Kidney (tissue), 14 donors: ENCODE results near the gene HNRNPLL. TPM values are rescaled to one million over a fixed set of nuclear protein-coding genes. Genes with fewer than 3 reads are reported as not detected.

ENCODE experiments used
- DNase-seq, 5 donors: peaks; one replicate each; pipeline ENCODE4 v3.0.0-alpha.2; 2013 to 2020
- FAIRE-seq: peaks from 2 replicates; lab custom pipeline; 2012; peaks lifted over from hg19 to GRCh38; lab: Jason Lieb, UNC
- H3K27ac ChIP-seq, 2 donors: one replicate each; pipeline ENCODE4 v1.7.0; 2013; ENCODE audit warnings: low read depth in 2 of 2, low read length in 2 of 2, inconsistent platforms in 1 of 2
- H3K27me3 ChIP-seq: one replicate; pipeline ENCODE4 v1.7.1; 2013; ENCODE audit warnings: low read length, inconsistent platforms; ENCODE audit not compliant: control insufficient read depth, insufficient read depth
- H3K36me3 ChIP-seq, 3 donors: one replicate each; pipeline versions ENCODE4 v1.7.0 to v1.7.1; 2013; ENCODE audit warnings: low read length in 3 of 3, control low read depth in 1 of 3, inconsistent platforms in 1 of 3; ENCODE audit not compliant: insufficient read depth in 3 of 3, control insufficient read depth in 2 of 3
- H3K4me1 ChIP-seq, 3 donors: one replicate each; pipeline versions ENCODE4 v1.7.0 to v1.7.1; 2013; ENCODE audit warnings: low read length in 3 of 3, inconsistent platforms in 1 of 3, low read depth in 1 of 3; ENCODE audit not compliant: control insufficient read depth in 2 of 3, insufficient read depth in 2 of 3
- H3K4me3 ChIP-seq, 3 donors: one replicate each; pipeline versions ENCODE4 v1.7.0 to v1.8.1; 2013; ENCODE audit warnings: low read length in 3 of 3, control low read depth in 1 of 3, inconsistent platforms in 1 of 3
- H3K9ac ChIP-seq, 3 donors: one replicate each; pipeline versions ENCODE4 v1.7.0 to v1.7.1; 2013; ENCODE audit warnings: low read length in 3 of 3, control low read depth in 1 of 3, inconsistent platforms in 1 of 3
- H3K9me3 ChIP-seq, 3 donors: one replicate each; pipeline versions ENCODE4 v1.7.0 to v1.7.1; 2013; ENCODE audit warnings: low read length in 3 of 3, control low read depth in 1 of 3, inconsistent platforms in 1 of 3; ENCODE audit not compliant: control insufficient read depth in 2 of 3, insufficient read depth in 1 of 3
- intact Hi-C: fragments of 100-400 bp; cut with DNase I; formaldehyde crosslinking; loops from one replicate; pipeline ENCODE4 v1.11.1; 2022
- polyA plus RNA-seq: library from polyadenylated mRNA; stranded (reverse); fragments of 350-450 nt; fragmentation: Illumina TruSeq; extraction: RNeasy Lipid Tissue Mini Kit (QIAGEN cat#74804); gene quantifications from one replicate; pipeline ENCODE4 v1.2.3, GENCODE V29; 2014; ENCODE audit warnings: low read depth, low replicate concordance; ENCODE audit not compliant: insufficient read depth
- total RNA-seq: library from RNA; stranded (reverse); fragmentation: NEBNext Ultra II Directional; extraction: Animal tissue kit (Norgen Biotek cat#: 25700); gene quantifications from one replicate; pipeline ENCODE4 v1.2.1, GENCODE V29; 2021
- TF ChIP-seq, protein P1 (sequence below): IDR thresholded peaks from 3 replicates; pipeline ENCODE4 v1.5.1; 2012; ENCODE audit warnings: mild to moderate bottlenecking, moderate library complexity, borderline replicate concordance; ENCODE audit not compliant: insufficient read depth; ENCODE audit errors: extremely low read depth
- donor health status: control.
- donor health status: control.
- donor health status: control.
- donor health status: control.
- donor health status: control.
- donor health status: DM: yes; HTN: yes; CAD: no.
- donor health status: Normal renal cell carcinoma (clear cell type).

The HNRNPLL gene
- total and polyA plus RNA-seq, 2 donors from 2014 or later = 15.5 to 51.0 TPM

- no peaks in the 10 kb centered on the region for H3K36me3 ChIP-seq
- TF ChIP-seq, protein P1, sequence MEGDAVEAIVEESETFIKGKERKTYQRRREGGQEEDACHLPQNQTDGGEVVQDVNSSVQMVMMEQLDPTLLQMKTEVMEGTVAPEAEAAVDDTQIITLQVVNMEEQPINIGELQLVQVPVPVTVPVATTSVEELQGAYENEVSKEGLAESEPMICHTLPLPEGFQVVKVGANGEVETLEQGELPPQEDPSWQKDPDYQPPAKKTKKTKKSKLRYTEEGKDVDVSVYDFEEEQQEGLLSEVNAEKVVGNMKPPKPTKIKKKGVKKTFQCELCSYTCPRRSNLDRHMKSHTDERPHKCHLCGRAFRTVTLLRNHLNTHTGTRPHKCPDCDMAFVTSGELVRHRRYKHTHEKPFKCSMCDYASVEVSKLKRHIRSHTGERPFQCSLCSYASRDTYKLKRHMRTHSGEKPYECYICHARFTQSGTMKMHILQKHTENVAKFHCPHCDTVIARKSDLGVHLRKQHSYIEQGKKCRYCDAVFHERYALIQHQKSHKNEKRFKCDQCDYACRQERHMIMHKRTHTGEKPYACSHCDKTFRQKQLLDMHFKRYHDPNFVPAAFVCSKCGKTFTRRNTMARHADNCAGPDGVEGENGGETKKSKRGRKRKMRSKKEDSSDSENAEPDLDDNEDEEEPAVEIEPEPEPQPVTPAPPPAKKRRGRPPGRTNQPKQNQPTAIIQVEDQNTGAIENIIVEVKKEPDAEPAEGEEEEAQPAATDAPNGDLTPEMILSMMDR = no peak
- H3K4me1 ChIP-seq = no peaks in the 10 kb centered on the region
- H3K27me3 ChIP-seq = no peaks in the 10 kb centered on the region
- no peaks in the 10 kb centered on the region for H3K9me3 ChIP-seq
- H3K9ac ChIP-seq = no peak overlapping the region
- no peak for DNase-seq
- FAIRE-seq = no peak
- H3K4me3 ChIP-seq = no peak overlapping the region
- no peak overlapping the region for H3K27ac ChIP-seq
- intact Hi-C loops = no loop called here
These were observed 33.3 kb upstream of the HNRNPLL start for GRCh38 chr2:38636069-38636468.

DNA sequence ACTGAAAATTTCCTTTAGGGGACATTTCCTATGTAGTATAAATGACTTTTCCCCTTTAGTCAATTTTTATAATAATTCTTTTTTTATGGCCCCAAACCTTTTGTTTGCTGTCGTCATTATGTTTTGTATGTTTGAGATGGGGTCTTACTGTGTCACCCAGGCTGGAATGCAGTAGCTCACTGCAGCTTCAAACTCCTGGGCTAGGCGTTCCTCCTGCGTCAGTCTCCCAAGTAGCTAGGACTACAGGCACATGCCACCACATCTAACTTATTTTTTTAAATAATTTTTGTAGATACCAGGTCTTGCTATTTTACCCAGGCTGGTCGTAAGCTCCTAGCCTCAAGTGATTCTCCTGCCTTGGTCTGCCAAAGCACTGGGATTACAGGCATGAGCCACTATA is 32.4 kb upstream of the HNRNPLL start:
- DNase-seq = no peak
- no peaks in the 10 kb centered on the region for H3K9me3 ChIP-seq
- FAIRE-seq = no peak
- no peak overlapping the region for H3K27ac ChIP-seq
- H3K27me3 ChIP-seq = no peaks in the 10 kb centered on the region
- H3K36me3 ChIP-seq = no peaks in the 10 kb centered on the region
- H3K9ac ChIP-seq = no peak overlapping the region
- intact Hi-C loops = no loop called here
- H3K4me3 ChIP-seq = no peak overlapping the region
- TF ChIP-seq, protein P1 = no peak
- H3K4me1 ChIP-seq = no peaks in the 10 kb centered on the region

GRCh38 chr2:38634684-38635083 is 32.0 kb upstream of the HNRNPLL start:
- FAIRE-seq (no peak), DNase-seq (peak in 1 of 5 donors; percentile 9)
- no peak overlapping the region for H3K27ac ChIP-seq
- intact Hi-C loops = no loop called here
- no peaks in the 10 kb centered on the region for H3K4me1 ChIP-seq
- H3K9ac ChIP-seq = no peak overlapping the region
- H3K9me3 ChIP-seq = peaks cover 0 to 2% (median 0%) of the 10 kb centered on the region in 3 donors
- no peak overlapping the region for H3K4me3 ChIP-seq
- no peaks in the 10 kb centered on the region for H3K36me3 ChIP-seq
- no peaks in the 10 kb centered on the region for H3K27me3 ChIP-seq
- TF ChIP-seq, protein P1 = no peak

GRCh38 chr2:38633895-38634294 is 31.2 kb upstream of the HNRNPLL start:
- no peaks in the 10 kb centered on the region for H3K4me1 ChIP-seq
- H3K27me3 ChIP-seq = no peaks in the 10 kb centered on the region
- no peak overlapping the region for H3K4me3 ChIP-seq
- no peaks in the 10 kb centered on the region for H3K36me3 ChIP-seq
- intact Hi-C loops = no loop called here
- TF ChIP-seq, protein P1 = no peak
- peaks cover 0 to 4% (median 0%) of the 10 kb centered on the region in 3 donors for H3K9me3 ChIP-seq
- DNase-seq (no peak), FAIRE-seq (no peak)
- no peak overlapping the region for H3K27ac ChIP-seq
- no peak overlapping the region for H3K9ac ChIP-seq
